ENCODE results near the gene LIME1. TPM values are rescaled to one million over a fixed set of nuclear protein-coding genes. Genes with fewer than 3 reads are reported as not detected.
A peak's percentile ranks its signal among the peaks of the same experiment; 100 is the strongest.

LIME1 gene
- total and polyA plus RNA-seq, 8 donors = 2.6 to 46.6 (median 3.5) TPM

GRCh38 chr20:63706852-63707557 is 29.5 kb upstream of the LIME1 start:
- intact Hi-C loops (cut with DNase I) = no loop called here
- H3K4me3 ChIP-seq = peak overlapping the region; percentile 62 to 97 (median 77)
- peaks cover 2 to 7% (median 3%) of the 10 kb centered on the region in 3 donors for H3K36me3 ChIP-seq
- WGBS, 2 donors = 2 to 3% methylated on average over 50 to 56 of the region's 56 CpGs
- DNase-seq (peak; percentile 33 to 82 (median 49)), FAIRE-seq (no peak), ATAC-seq (peak; percentile 26 to 44 (median 34))
- H3K27me3 ChIP-seq = no peaks in the 10 kb centered on the region
- no peaks in the 10 kb centered on the region for H3K9me3 ChIP-seq
- H3K27ac ChIP-seq = peak overlapping the region; percentile 67 to 73 (median 72)
- H3K4me1 ChIP-seq = peaks cover 0 to 16% (median 6%) of the 10 kb centered on the region in 3 donors
- TF ChIP-seq, protein P1, sequence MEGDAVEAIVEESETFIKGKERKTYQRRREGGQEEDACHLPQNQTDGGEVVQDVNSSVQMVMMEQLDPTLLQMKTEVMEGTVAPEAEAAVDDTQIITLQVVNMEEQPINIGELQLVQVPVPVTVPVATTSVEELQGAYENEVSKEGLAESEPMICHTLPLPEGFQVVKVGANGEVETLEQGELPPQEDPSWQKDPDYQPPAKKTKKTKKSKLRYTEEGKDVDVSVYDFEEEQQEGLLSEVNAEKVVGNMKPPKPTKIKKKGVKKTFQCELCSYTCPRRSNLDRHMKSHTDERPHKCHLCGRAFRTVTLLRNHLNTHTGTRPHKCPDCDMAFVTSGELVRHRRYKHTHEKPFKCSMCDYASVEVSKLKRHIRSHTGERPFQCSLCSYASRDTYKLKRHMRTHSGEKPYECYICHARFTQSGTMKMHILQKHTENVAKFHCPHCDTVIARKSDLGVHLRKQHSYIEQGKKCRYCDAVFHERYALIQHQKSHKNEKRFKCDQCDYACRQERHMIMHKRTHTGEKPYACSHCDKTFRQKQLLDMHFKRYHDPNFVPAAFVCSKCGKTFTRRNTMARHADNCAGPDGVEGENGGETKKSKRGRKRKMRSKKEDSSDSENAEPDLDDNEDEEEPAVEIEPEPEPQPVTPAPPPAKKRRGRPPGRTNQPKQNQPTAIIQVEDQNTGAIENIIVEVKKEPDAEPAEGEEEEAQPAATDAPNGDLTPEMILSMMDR (IDR thresholded peaks at IDR 0.05) = no peak

- Histone ChIP-seq H3K4me1 (peaks cover 0 to 16% (median 6%) of the 10 kb centered on the region in 3 donors), H3K27me3 (no peaks in the 10 kb centered on the region), H3K36me3 (peaks cover 4 to 9% (median 5%) of the 10 kb centered on the region in 3 donors), H3K4me3 (peak within 1 kb of the TSS; percentile 62 to 97 (median 77)), H3K27ac (peak within 1 kb of the TSS; percentile 67 to 73 (median 72)), H3K9me3 (no peaks in the 10 kb centered on the region)
- DNase-seq (peak; percentile 84 to 98 (median 89)), FAIRE-seq (no peak), ATAC-seq (peak; percentile 95 to 98 (median 98))
- WGBS, 2 donors = 1% methylated on average over 55 to 98 of the region's 98 CpGs
- intact Hi-C loops (cut with DNase I) = no loop called here
- TF ChIP-seq, protein P1 (IDR thresholded peaks at IDR 0.05) = no peak
Measured at GRCh38 chr20:63707558-63708300, 28.7 kb upstream of the LIME1 start, which contains the start of the genes ARFRP1 and ZGPAT. TSS of gene ARFRP1 (minus strand) at chr20:63707976. CDS start at chr20:63707091, 885 bp downstream. TSS of gene ZGPAT (plus strand) at chr20:63708039. CDS start at chr20:63708581, 542 bp downstream.

GRCh38 chr20:63708301-63709148 is 27.9 kb upstream of the LIME1 start:
- peak in 1 of 4 donors; percentile 1 for ATAC-seq
- Histone ChIP-seq H3K9me3 (no peaks in the 10 kb centered on the region), H3K4me1 (peaks cover 0 to 16% (median 6%) of the 10 kb centered on the region in 3 donors), H3K27ac (peak overlapping the region in 3 of 4 donors; percentile 71 to 73 (median 72)), H3K27me3 (no peaks in the 10 kb centered on the region), H3K36me3 (peaks cover 4 to 9% (median 5%) of the 10 kb centered on the region in 3 donors), H3K4me3 (peak overlapping the region; percentile 62 to 97 (median 77))
- WGBS, 2 donors = 18 to 20% methylated on average over 57 to 67 of the region's 67 CpGs
- intact Hi-C loops (cut with DNase I) = no loop called here
- TF ChIP-seq, protein P1 (IDR thresholded peaks at IDR 0.05) = no peak
- DNase-seq = peak in 5 of 6 donors; percentile 9 to 83 (median 33)
- no peak for FAIRE-seq

GRCh38 chr20:63709149-63709527 is 27.3 kb upstream of the LIME1 start:
- no peak overlapping the region for H3K27ac ChIP-seq
- peaks cover 4 to 9% (median 5%) of the 10 kb centered on the region in 3 donors for H3K36me3 ChIP-seq
- no peaks in the 10 kb centered on the region for H3K27me3 ChIP-seq
- ATAC-seq = no peak
- peaks cover 0 to 16% (median 6%) of the 10 kb centered on the region in 3 donors for H3K4me1 ChIP-seq
- FAIRE-seq = no peak
- TF ChIP-seq, protein P1 (IDR thresholded peaks at IDR 0.05) = no peak
- WGBS, 2 donors = 84 to 92% methylated on average over 17 of the region's 17 CpGs
- H3K4me3 ChIP-seq = peak overlapping the region in 1 of 4 donors; percentile 97
- no peaks in the 10 kb centered on the region for H3K9me3 ChIP-seq
- peak in 1 of 6 donors; percentile 18 for DNase-seq
- intact Hi-C loops (cut with DNase I) = no loop called here
